Activated CD4-positive, alpha-beta T cell treated with anti-CD3 and anti-CD28 coated beads, Interleukin-2, amount 50 U/mL, for 4 hours (primary cell): ENCODE results near the gene RELL1.
"Not testable (repeated sequence)": the region's sequence is repeated elsewhere in the genome, so short reads cannot be mapped to it uniquely, and the experiment has no call there.

Source experiments
- DNase-seq, 2 experiments: peaks; one replicate each; pipeline ENCODE4 v3.0.0-alpha.2; 2020

The RELL1 gene

DNA sequence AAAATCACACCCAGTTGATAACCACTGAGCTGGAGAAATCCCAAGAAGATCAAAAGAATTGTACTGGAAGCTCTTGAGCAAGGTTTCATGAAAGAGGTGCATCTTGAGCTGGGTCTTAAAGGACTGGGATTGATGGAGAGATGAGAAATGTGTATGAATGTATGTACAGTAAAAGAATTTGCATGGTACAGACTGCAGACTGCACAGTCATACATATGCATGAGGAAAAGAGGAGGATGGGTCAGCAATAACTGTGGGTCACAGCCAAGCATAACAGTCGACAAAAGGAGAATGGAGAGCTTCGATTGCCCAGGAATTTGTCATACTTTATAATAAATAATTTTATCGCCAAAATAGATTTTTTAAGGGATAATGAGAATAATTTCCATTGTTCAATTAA lies 4.8 kb upstream of the RELL1 start:
- DNase-seq, result no peak

DNA sequence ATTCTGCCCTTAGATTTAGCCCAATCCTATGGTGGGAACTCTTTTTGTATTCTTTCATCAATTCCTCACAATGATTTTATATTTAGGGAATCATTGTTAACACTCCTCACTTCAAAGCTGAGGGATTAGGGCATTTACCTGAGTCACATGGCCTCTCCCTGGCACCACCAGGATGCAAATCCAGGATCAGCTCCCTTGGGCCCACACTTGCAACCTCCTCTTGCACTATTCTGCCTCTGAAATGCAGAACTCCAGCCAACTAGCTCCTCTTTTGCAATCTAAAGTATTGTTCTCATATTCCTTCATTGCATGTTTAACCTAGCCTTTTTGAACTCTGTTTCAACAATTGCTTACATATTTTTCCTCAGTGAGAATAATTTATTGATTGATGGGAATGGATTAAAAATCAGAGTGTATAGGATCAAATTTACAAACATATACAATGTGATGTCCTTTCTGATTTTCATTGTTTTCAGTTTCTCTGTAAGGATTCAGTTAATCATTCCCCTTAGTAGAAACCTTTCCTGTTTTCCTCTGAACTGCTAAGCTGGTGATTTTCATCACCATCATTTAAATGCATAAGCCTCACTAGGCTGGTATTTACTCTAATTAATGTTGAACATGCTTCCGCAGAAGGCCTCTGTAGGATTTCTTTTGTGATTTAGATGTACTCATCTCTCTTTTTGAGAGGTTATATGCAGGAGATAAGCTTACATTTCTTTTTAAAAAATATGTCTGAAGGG lies 3.3 kb upstream of the RELL1 start:
- DNase-seq, result no peak

DNA sequence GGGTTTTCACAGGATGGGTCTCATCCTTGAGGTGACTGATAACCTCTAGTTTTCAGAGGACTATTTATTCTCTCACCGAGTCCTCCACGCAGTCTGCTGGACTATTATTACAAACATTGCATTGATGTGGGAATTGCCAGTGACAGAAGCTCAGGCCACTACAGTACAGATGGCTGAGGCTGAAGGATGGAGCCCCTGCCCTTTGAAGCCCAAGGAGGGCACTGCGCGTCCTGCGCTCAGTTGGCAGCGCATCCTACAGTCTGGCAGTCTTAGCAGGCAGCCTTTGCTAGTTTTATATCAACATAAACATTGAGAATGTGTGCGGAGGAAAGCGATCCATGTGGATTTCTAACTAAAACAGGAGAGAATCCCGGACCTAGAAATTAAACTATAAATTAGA lies 1.5 kb upstream of the RELL1 start:
- DNase-seq, result no peak

DNA sequence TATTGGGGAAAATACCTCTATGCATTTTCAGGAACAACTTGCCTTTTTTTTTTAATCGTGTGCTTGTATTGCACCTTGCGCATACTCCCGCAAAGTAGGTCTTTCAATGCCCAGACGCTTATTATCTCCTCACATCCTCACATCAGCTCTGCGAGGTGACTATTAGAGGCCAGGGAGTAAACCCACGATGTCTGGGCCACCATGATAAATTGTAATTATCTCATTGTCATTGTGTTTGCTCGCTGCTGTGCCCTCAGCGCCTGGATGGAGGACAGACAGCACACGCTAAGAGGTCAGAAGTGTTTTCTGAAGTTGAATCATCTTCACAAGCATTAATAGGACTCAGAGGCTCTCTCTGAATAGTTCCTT lies 1.0 kb upstream of the RELL1 start:
- DNase-seq, result no peak

DNA sequence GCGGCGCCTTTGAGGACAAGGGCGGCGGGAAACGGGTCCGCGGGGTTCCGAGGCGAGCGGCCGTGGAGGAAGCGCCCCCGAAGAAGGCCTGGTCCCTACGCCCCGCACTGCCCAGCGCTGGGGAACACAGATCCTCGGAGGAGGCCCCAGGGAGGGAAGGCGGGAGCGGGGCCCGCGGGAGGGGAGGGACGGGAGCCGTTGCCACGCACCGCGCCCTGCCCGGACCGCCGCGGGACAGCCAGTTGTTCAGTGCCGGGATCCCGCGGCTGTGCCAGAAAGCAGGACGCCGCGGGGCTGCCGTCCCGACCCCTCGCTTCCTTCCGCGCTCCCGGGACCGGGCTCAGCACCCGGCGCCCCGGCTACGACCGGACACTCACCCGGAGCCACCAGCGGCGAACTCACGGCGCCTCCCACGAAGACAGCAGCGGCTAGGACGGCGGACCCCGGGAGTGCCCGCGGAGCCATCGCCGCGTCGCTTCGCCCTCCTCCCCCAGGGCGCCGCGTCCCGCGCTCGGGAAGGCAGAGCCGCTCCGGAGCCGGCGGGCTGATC lies 278 bp downstream of the RELL1 start:
- DNase-seq, result peak; percentile 26 to 30

DNA sequence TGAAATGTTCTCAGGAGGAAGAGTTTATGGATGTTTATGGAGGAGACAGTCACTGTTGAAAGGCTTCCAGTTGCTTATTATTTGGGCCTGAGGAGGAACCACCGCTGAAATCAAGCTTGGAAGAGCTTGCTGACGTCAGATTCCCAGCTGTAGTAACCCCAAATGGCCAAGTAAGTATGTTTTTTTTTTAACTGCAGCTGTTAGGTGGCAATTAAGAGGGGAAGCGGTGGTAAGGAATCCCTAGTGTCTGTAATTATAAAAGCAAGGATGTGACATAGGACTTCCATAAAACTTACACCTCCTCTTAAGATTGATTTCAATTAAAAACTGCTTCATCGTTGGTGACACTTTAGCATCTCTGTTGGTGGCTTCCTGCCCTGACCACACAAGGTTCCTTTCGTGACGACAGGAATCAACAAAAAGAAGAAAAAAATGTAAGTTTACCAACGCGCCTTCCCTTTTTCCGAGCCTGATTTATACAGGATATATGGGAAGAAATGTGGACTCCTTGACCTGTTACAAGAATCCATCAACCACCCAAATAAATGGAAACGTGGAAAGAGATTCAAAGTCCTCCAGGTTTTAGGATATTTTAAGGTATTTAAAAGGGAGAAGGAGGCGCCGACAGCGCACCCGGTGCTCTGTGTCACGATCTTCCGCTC lies 884 bp downstream of the RELL1 start:
- peak; percentile 14 to 18 for DNase-seq

DNA sequence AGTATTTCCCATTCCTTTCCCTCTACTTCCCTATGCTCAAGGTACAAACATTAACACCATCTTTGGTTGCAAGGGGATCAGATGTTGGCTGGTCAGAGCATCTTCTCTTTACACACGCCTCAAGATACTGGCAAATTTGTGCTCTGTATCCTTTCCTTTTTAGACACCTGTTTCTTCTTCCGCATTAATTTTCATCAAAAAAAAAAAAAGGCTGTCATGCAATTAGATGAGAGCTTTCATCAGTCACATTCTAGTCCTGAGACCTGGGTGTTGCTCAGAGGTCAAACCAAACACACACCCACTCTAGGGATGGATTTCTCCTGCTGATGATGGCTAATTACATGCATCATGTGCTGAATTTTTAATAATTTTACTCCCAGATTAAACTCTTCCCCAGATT lies 2.0 kb downstream of the RELL1 start:
- DNase-seq, result no peak

DNA sequence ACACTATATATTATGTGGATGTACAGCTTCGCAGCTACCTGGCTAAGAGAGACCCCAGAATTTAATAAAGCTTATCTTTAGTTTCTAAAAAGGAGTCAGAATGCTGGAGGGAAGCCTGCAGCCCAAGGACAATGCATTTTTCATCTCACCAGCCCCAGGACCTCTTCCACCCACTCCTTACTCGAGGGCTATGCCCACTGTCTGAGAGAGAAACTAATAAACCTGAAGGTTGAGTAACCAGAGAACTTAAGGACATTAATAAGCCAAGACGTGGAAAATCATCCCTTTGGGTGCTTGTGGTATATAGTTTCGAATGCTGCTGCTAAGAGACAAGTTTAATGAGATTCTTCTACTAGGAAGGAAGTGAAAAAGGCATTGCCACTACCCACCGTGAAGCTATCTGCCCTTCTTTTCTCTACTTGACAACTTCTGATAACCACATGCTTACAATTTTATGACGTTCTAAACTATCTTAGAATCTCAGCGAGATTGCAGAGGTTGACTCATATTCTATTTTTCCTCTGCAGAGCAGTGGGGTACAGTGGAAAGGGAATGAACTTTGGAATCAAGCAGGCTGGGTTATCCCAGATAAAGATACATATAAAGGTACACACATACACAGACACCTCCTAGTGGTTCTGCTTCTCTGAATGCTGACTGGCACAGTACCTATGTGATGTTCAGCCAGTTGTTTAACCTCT lies 3.3 kb downstream of the RELL1 start:
- DNase-seq, result no peak

DNA sequence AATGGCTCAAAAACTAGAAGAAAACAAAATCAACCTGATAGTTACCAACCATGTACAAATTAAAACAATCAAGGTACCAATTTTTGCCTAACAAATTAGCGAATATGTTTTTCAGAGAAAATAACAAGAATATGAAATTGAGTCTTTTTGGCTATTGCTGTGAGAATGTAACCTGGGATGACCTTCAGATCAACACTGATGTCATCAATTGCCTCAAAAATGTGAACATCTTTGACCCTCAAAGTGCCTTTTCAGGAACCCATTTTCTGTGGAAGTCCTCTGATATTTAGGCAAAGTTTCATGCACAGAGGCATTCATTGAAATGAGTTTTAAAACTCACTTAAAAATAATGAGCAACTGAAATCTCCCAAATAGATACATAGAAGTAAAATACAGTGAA lies 6.1 kb downstream of the RELL1 start:
- DNase-seq, result no peak

DNA sequence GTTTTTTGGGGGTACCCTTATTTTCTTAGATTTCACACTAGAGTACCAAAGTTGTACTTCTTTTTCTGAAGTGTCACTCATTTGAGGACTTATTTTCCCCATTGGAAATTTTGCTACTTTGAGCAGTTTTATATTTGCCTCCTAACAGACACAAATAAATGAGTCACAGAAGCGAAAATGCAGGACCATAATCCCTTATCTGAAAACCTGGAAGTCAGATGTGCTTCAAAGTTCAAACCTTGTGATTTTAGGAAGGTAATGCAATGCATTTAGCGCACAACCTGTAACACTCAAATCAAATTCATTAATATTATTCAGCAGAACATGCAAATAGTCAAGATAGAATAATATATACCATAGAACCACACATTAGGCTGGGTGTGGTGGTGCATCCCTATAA lies 6.9 kb downstream of the RELL1 start:
- DNase-seq, result no peak

DNA sequence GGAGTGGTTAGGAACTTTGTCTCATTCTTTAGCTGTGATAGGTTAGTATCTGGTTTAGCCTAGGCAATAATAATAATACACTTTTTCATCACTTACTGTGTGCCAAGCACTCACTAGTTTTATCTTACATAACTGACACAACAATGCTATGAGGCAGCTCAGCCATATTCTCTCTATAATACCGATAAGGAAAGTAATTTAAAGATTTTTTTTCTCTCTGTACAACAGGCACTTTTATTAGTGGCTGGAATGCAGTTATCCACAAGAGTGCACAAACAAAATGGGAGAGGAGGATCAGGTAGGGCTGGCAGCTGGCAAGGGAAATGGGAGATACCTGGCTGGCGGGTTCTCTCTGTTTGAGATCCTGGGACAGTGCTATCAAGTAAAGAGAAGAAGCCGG lies 7.6 kb downstream of the RELL1 start:
- no peak for DNase-seq

DNA sequence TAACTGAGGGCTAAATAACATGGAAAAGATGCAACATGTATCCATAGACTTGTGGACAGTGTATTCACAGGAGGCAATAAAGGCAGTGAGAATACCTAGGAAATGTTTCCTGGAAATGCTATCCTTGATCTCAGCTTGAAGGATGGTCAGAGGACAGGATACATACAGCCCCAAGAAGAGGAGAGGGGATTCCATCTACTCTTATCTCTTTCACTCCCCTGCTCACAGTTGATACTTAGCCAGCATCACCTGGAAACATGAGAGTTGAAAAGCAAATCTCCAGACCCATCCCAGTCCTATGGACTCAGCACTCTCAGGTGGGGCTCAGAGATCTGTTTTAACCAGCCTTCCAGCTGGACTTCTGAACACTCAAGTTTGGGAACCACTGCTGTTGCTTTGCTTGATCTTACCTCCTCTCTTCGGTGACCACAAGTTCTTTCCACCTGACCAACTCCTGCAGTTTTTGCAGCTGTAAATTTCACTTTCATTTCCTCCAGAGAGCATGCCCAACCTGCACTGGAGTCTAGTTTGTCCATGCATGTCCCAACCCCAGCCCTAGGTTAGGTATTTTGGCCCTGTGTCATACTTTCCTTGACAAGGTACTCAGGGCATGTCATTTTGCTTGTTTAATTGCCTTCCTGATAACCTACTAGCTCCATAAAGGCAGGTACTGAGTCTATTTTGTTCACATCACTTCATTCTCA lies 10.4 kb downstream of the RELL1 start:
- DNase-seq, result no peak

DNA sequence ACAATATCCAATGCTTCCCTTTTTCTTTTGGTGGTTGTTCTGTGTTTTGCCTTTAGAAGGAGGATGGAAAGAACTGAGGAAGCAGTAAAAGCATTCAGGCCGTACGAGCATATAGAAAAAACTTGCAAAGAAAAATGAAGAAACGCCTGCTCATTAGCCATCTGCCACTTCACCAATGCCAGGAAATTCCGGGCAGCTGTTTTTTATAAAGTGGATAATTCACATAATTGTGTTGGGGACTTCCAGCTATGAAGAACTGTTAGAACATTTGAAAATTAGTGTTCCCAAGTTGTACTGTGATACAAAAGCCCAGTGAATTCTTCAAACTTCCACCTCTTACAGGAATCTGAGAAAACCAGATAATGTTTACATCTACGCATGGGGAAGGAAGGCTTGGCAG lies 11.7 kb downstream of the RELL1 start:
- DNase-seq, result no peak

DNA sequence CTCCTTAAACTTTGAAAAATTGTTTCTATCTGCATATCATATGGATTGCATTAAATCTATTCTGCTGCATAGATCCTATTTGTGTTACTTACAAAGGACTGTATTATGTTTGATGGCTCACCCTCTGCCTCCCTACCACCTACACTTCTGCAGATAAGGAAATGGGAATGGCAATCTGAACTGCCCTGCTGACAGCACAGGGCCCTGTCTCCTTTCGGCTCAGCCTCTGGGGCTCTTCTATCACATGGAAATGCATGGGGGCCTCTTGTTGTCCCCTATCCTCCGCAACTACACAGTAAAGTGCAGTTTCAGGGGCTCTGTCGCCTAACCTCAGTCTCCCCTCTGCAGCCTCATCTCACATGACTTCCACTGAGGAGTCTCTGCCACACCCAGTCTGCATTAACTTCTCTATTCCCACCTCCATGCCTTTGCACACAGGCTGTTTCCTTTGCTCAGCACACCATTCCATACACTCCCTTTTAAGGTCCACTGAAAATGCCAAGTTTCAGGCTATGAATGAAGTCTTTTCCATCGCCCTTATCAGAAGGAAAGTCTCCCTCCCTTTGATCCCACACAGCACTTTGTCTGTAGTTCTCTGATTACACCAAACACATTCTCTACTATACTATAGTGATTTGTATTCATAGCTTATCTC lies 12.5 kb downstream of the RELL1 start:
- DNase-seq, result no peak

DNA sequence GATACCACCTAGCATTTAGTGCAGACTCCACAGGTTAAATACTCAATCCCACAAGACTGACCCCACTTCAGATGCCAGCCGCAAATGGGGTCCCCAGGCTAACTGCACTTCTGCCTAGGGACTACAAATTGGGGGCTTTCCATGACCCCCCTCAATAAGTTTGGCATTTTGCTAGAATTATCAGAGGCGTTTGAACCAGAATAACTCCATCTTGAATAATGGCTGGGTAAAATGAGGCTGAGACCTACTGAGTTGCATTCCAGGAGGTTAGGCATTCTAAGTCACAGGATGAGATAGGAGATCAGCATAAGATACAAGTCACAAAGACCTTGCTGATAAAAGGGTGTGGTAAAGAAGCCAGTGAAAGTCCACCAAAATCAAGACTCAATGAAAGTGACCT lies 15.1 kb downstream of the RELL1 start:
- DNase-seq, result no peak

DNA sequence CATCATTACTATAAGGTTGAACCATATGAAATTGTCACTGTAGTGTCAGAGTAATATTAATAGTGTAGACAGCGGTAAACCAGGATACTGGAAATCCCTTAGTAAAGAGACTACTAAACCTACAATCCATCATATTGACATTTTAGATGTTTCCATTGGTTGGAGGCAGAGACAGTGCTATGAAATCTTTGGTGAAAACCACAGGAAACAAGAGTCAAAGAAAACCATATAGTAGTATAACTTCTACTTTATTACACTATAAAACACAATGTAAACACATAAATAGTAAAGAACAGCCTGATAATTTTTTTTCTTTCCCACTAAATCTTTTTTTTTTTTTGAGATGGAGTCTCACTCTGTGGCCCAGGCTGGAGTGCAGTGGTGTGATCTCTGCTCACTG lies 15.9 kb downstream of the RELL1 start:
- no peak for DNase-seq

DNA sequence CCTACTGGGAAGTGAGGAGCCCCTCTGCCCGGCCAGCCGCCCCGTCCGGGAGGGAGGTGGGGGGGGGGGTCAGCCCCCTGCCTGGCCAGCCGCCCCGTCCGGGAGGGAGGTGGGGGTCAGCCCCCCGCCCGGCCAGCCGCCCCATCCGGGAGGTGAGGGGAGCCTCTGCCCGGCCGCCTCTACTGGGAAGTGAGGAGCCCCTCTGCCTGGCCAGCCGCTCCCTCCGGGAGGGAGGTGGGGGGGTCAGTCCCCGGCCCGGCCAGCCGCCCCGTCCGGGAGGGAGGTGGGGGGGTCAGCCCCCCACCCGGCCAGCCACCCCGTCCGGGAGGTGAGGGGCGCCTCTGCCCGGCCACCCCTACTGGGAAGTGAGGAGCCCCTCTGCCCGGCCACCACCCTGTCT lies 17.1 kb downstream of the RELL1 start:
- DNase-seq, result not testable (repeated sequence)

DNA sequence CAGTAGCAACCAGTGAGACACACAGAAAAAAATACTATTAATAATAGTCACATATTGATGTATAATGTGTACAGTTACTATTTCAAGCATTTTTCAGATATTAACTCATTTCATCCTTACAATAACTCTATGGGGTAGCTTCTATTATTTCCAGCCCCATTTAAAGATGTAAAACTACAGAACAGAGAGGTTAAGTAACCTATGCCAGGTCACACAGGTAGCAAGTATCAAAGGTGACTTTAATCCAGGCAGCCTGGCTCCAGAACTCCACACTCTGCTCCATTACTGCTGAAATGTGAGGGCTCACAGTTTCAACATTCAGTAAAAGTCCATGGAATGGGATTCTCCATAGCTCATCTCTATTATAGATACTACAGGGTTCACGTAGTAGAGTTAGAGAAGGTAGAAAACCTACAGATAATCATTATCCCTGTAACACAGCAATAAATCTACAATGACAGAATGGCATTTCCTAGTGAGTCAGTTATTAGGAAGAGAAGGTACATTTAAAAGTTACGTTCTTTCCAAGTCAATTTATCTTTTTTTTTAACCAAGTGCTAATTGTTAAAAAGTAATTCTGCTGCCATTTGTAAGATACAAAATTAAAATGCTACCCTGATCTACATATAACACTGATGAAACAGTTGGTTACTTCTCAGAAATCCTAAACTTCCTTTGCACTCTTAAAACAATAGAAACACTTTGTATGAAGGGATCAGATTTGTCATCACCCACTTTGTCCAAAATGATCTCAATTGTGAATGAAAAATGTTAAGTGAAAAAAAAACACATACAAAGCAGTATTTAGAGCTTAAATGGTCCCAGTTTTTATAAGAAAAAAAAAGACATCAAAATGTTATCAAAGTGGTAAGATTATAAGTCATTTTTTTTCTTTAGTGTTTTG lies 18.7 kb downstream of the RELL1 start:
- no peak for DNase-seq

DNA sequence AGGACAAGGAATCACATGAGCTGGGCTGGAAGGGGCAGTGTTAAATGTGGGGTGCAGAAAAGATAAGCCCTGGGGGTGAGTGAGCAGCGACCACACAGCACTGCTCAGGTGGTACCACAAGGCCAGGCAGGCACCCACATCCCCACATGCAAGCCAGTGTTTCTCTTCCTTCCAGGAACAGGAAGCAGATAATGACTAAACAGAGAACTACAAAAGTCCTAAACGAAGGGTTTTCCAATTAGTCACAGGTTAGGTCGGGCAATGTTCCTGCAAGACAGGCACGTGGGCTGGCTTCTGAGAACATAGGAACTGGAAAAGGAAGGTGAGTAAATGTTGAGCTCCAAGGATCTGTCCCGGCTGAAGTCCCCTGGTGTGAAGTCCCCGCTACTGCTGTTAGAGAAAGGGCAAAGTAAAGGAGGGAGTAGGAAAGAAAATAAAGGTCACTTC lies 19.5 kb downstream of the RELL1 start:
- DNase-seq, result no peak

DNA sequence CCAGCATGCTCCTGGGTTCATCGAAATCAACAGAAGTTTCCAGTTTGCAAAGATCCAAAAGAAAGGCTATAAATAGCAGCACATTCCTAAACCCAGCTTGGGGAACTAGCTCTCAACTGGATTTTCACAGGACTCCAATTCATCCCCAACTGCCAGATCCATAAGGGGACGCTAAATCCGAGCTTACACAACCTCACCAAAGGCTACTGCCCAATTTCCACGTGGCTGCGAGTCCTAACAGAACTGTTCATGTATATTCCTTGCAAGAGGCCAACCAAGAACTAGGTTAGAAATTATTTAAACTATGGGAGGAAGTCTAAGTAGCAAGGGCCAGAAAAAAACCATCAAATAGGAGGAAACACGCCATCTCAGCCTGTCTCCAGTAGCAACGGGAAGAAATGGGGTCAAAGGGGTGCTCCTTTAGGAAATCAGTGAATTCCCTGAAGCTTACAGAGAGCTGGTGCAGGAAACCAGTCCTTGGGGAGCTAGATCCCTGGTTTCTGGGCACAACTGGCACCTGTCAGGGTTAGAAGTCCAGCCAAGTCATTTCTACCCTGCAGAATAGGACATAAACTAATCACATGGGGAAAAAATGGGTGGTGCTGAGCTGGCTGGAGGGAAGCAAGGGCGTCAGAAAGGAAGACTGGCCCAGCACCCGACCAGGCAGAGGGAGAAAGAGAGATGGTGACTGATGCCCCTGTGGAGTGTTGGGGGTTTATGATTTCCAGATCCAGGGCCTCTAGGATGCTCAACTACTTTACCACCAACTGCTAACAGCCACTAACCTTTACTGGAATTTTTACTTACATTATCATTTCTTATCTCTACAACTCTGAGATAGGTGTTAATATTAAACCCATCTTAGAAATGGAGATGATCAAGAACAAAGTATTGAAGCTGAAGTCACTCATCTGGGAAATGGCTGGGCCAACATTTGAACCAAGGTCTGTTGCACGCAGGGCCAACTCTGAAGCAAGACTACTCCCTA lies 20.5 kb downstream of the RELL1 start:
- DNase-seq, result no peak
